ENCODE measurements around the gene AIF1. TPM values are rescaled to one million over a fixed set of nuclear protein-coding genes. Genes with fewer than 3 reads are reported as not detected.
A peak's percentile ranks its signal among the peaks of the same experiment; 100 is the strongest.

AIF1 gene
- total RNA-seq, 2 experiments from 2014 or later = 240 to 253 TPM

- TF ChIP-seq CTCF (IDR thresholded peaks at IDR 0.05) = no peak
These were observed 24.0 kb downstream of the AIF1 start for GRCh38 chr6:31639043-31639442.

DNA sequence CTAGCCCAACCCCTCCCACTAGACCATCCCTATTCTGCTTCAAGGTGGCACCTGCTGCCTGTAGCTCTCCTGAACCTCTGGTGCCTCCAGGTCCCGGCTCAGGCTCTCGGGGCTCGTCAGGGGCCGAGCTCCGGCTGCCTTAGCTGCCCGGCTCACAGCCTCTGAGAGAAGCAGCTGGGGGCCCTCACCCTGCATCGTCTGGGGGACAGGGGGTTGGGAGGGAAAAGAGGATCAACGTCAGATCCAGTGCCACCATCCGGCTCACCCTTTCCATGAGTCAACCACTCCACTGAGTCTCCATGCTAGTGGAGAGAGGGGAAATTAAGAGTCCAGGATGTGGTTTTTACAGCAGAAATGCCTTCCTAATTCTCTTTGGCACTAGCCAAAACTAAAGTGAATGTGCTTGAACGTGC, 24.4 kb downstream of the AIF1 start:
- peaks cover 46% of the 10 kb centered on the region for H3K36me3 Mint-ChIP-seq (ENCODE audit: low read depth)
- TF ChIP-seq CTCF (IDR thresholded peaks at IDR 0.05) = no peak
- H3K9me3 Mint-ChIP-seq = no peaks in the 10 kb centered on the region
- intact Hi-C loops (cut with micrococcal nuclease) = no loop called here
- DNase-seq (peak; percentile 49), ATAC-seq (peak; percentile 48)
- H3K4me1 Mint-ChIP-seq (ENCODE audit: low read depth) = peaks cover 5% of the 10 kb centered on the region
- POLR2A ChIA-PET = interaction anchor here (1.0 to 16.2 kb wide), 6 partner anchors 8 to 86 kb away, joined by 4 to 235 read pairs (median 7); partner anchors contain the start of genes BAG6, C6orf47 and GPANK1
- no peaks in the 10 kb centered on the region for H3K27me3 Mint-ChIP-seq
- CTCF ChIA-PET = interaction anchor here (1.1 to 1.6 kb wide), 3 partner anchors 11 to 88 kb away, joined by 3 to 4 read pairs (median 3); partner anchors contain the start of gene LTB
- peak overlapping the region; percentile 74 for H3K27ac Mint-ChIP-seq
- H3K4me3 Mint-ChIP-seq = no peak overlapping the region

More at GRCh38 chr6:31639043-31639442, 24.0 kb downstream of the AIF1 start:
- ChIA-PET POLR2A (interaction anchor here (0.7 to 16.2 kb wide), 6 partner anchors 8 to 87 kb away, joined by 3 to 235 read pairs (median 6); partner anchors contain the start of genes BAG6 and GPANK1), CTCF (interaction anchor here (1.6 kb wide), 1 partner anchor 11 kb away, joined by 4 read pairs; no protein-coding TSS in a partner anchor)
- peaks cover 48% of the 10 kb centered on the region for H3K36me3 Mint-ChIP-seq (ENCODE audit: low read depth)
- intact Hi-C loops (cut with micrococcal nuclease) = no loop called here
- no peak for DNase-seq
- no peaks in the 10 kb centered on the region for H3K27me3 Mint-ChIP-seq
- peak overlapping the region; percentile 32 for H3K27ac Mint-ChIP-seq
- peaks cover 5% of the 10 kb centered on the region for H3K4me1 Mint-ChIP-seq (ENCODE audit: low read depth)
- ATAC-seq = no peak
- H3K9me3 Mint-ChIP-seq = no peaks in the 10 kb centered on the region
- H3K4me3 Mint-ChIP-seq = no peak overlapping the region

- no peak for TF ChIP-seq CTCF (IDR thresholded peaks at IDR 0.05)
- no peaks in the 10 kb centered on the region for H3K9me3 Mint-ChIP-seq
- peaks cover 9% of the 10 kb centered on the region for H3K4me1 Mint-ChIP-seq (ENCODE audit: low read depth)
- ChIA-PET CTCF (interaction anchor here (1.5 kb wide), 1 partner anchor 90 kb away, joined by 3 read pairs; no protein-coding TSS in a partner anchor), POLR2A (interaction anchor here (0.7 to 16.2 kb wide), 7 partner anchors 11 to 60 kb away, joined by 3 to 235 read pairs (median 5); partner anchors contain the start of genes APOM, BAG6, C6orf47 and GPANK1)
- DNase-seq (no peak), ATAC-seq (no peak)
- H3K27ac Mint-ChIP-seq = peak overlapping the region; percentile 64
- intact Hi-C loops (cut with micrococcal nuclease) = no loop called here
- peaks cover 49% of the 10 kb centered on the region for H3K36me3 Mint-ChIP-seq (ENCODE audit: low read depth)
- H3K4me3 Mint-ChIP-seq = no peak overlapping the region
- no peaks in the 10 kb centered on the region for H3K27me3 Mint-ChIP-seq
These were observed 25.6 kb downstream of the AIF1 start for GRCh38 chr6:31640612-31641011.

GRCh38 chr6:31641370-31641769, 26.3 kb downstream of the AIF1 start:
- Mint-ChIP-seq H3K27ac (peak overlapping the region; percentile 18), H3K4me3 (no peak overlapping the region), H3K9me3 (no peaks in the 10 kb centered on the region), H3K36me3 (ENCODE audit: low read depth) (peaks cover 50% of the 10 kb centered on the region), H3K27me3 (no peaks in the 10 kb centered on the region), H3K4me1 (ENCODE audit: low read depth) (peaks cover 9% of the 10 kb centered on the region)
- POLR2A ChIA-PET = interaction anchor here (1.2 to 16.2 kb wide), 3 partner anchors 10 to 15 kb away, joined by 3 to 235 read pairs (median 62); partner anchors contain the start of genes APOM and BAG6
- no peak for ATAC-seq
- no peak for TF ChIP-seq CTCF (IDR thresholded peaks at IDR 0.05)
- CTCF ChIA-PET = no interaction called here
- DNase-seq = no peak
- intact Hi-C loops (cut with micrococcal nuclease) = no loop called here
